HepG2 (cell line): Measurements from ENCODE around the gene IER5L. TPM values are rescaled to one million over a fixed set of nuclear protein-coding genes. Genes with fewer than 3 reads are reported as not detected.

Source experiments
- ATAC-seq: fragments of 200-7000 bp; cut with Tn5 transposase; 3 replicates; pipeline ENCODE4 v1.9.1; 2020; ENCODE audit warnings: mild to moderate bottlenecking, moderate library complexity
- BruUV-seq: library from RNA; stranded (reverse); fragments of 400-500 nt; replicated peaks from 2 replicates; lab custom pipeline; 2021; lab: Mats Ljungman, UMichigan
- CTCF ChIA-PET: fragments of 300-600 bp; formaldehyde crosslinking; extraction: SDS; loops from one replicate; lab custom pipeline; 2021; ENCODE audit warnings: low total read pairs, inconsistent platforms, low intra/inter-chr PET ratio; lab: Yijun Ruan, JAX
- POLR2A ChIA-PET: fragments of 350-600 bp; sonication (Branson Sonifier 250); formaldehyde crosslinking; loops from one replicate; lab custom pipeline; 2020; ENCODE audit warnings: antibody characterized with exemption, inconsistent platforms; lab: Yijun Ruan, JAX
- DNase-seq: peaks from one replicate; pipeline ENCODE4 v3.0.0-alpha.2; 2015; ENCODE audit warnings: low spot score
- FAIRE-seq: peaks from 3 replicates; lab custom pipeline; 2011; peaks lifted over from hg19 to GRCh38; lab: Jason Lieb, UNC
- H2AFZ ChIP-seq: one replicate; pipeline ENCODE4 v1.6.1; 2011; ENCODE audit warnings: low read length, inconsistent platforms
- H3K27ac ChIP-seq: fragments of 300-600 bp; 3 replicates; pipeline ENCODE4 v1.8.0; 2011; ENCODE audit warnings: mixed run types, mild to moderate bottlenecking, mixed read lengths, low read length, inconsistent platforms; ENCODE audit not compliant: insufficient read depth; ENCODE audit errors: extremely low read length
- H3K27me3 ChIP-seq, 2 experiments: fragments of 200-600 bp in 1 of 2; 2 replicates in 1 of 2; 3 replicates in 1 of 2; pipeline versions ENCODE4 v1.6.0 to v1.8.0; 2011; ENCODE audit warnings: low read length in 2 of 2, mild to moderate bottlenecking in 2 of 2, moderate library complexity in 2 of 2, inconsistent platforms in 1 of 2; ENCODE audit not compliant: insufficient read depth in 2 of 2, control insufficient read depth in 1 of 2
- H3K36me3 ChIP-seq, 2 experiments: fragments of 200-600 bp in 1 of 2; replicated peaks in 1 of 2; 2 replicates in 1 of 2; 3 replicates in 1 of 2; pipeline versions ENCODE4 v1.5.1 to v1.8.0; 2011; ENCODE audit warnings: low read length in 2 of 2, inconsistent platforms in 1 of 2; ENCODE audit not compliant: insufficient read depth in 2 of 2, control insufficient read depth in 1 of 2
- H3K4me1 ChIP-seq: 2 replicates; pipeline ENCODE4 v1.5.1; 2012; ENCODE audit warnings: low read length, inconsistent platforms; ENCODE audit not compliant: insufficient read depth
- H3K4me2 ChIP-seq: 2 replicates; pipeline ENCODE4 v1.6.0; 2011; ENCODE audit warnings: low read depth, low read length, inconsistent platforms
- H3K4me3 ChIP-seq, 3 experiments: fragments of 200-600 bp in 1 of 3; sonication (generic), shearing (Covaris generic) in 1 of 3; replicated peaks in 1 of 3; 2 replicates each; pipeline ENCODE4 v1.5.1; 2011 to 2016; ENCODE audit warnings: low read length in 3 of 3, inconsistent platforms in 2 of 3, low read depth in 2 of 3, mild to moderate bottlenecking in 2 of 3, control low read depth in 1 of 3, mixed read lengths in 1 of 3; ENCODE audit not compliant: insufficient read depth in 1 of 3
- H3K79me2 ChIP-seq: one replicate; pipeline ENCODE4 v1.6.1; 2011; ENCODE audit warnings: low read length, inconsistent platforms; ENCODE audit not compliant: insufficient read depth
- H3K9ac ChIP-seq: 2 replicates; pipeline ENCODE4 v1.6.0; 2011; ENCODE audit warnings: mild to moderate bottlenecking, low read depth, low read length, inconsistent platforms; ENCODE audit not compliant: insufficient read depth
- H3K9me3 ChIP-seq: 2 replicates; pipeline ENCODE4 v1.5.1; 2012; ENCODE audit warnings: mild to moderate bottlenecking, low read length
- H4K20me1 ChIP-seq: 2 replicates; pipeline ENCODE4 v1.6.0; 2011; ENCODE audit warnings: inconsistent platforms, mild to moderate bottlenecking, low read length, moderate library complexity; ENCODE audit not compliant: insufficient read depth
- GABPB1 ChIP-seq: IDR thresholded peaks from 2 replicates; pipeline ENCODE4 v1.6.1; 2016; ENCODE audit warnings: mild to moderate bottlenecking, missing genetic modification reagents, moderate library complexity, missing compliant biosample characterization
- IRF9 ChIP-seq: sonication (generic); formaldehyde crosslinking; IDR thresholded peaks from 2 replicates; pipeline ENCODE4 v1.8.0; 2022; ENCODE audit warnings: missing genetic modification reagents, mild to moderate bottlenecking, borderline replicate concordance
- ZBTB37 ChIP-seq: sonication (generic); formaldehyde crosslinking; IDR thresholded peaks from 2 replicates; pipeline ENCODE4 v1.4.0; 2020; ENCODE audit warnings: mild to moderate bottlenecking, missing genetic modification reagents
- ZNF296 ChIP-seq: sonication (generic); formaldehyde crosslinking; conservative IDR thresholded peaks from 2 replicates; pipeline ENCODE4 v1.5.0; 2020; ENCODE audit warnings: mild to moderate bottlenecking, missing genetic modification reagents
- ZNF407 ChIP-seq: sonication (generic); formaldehyde crosslinking; IDR thresholded peaks from one replicate; pipeline ENCODE4 v1.5.1; 2020; ENCODE audit warnings: mild to moderate bottlenecking, missing genetic modification reagents; ENCODE audit errors: not compliant biosample characterization
- ZNF431 ChIP-seq: sonication (generic); formaldehyde crosslinking; IDR thresholded peaks from 2 replicates; pipeline ENCODE4 v1.9.0; 2022; ENCODE audit warnings: missing genetic modification reagents, low read depth, mild to moderate bottlenecking, borderline replicate concordance
- WGBS: methylation state at CpG from one replicate; pipeline ENCODE4 v1.1.6; 2017; ENCODE audit warnings: low lambda C conversion rate; 5-methylcytosine and 5-hydroxymethylcytosine counted together
- in situ Hi-C: cut with HindIII; loops from 2 replicates; pipeline ENCODE4 v1.10.0; 2017; ENCODE audit warnings: low pct_unique_long_range_greater_than_20kb; ENCODE audit not compliant: extremely low pct_ligation_motif_present
- intact Hi-C: fragments of 100-400 bp; cut with micrococcal nuclease; formaldehyde crosslinking; loops from one replicate; pipeline ENCODE4 v1.10.0; 2022; ENCODE audit not compliant: unreplicated experiment
- polyA plus RNA-seq, 8 experiments: library from polyadenylated mRNA; depleted of rRNA in 3 of 8; stranded (reverse) in 7 of 8; unstranded in 1 of 8; fragments of >200 nt; fragmentation: Illumina TruSeq in 4 of 8; extraction: Trizol in 4 of 8; gene quantifications; 2 replicates each; pipeline versions ENCODE4 v1.2.1 to v1.2.3, GENCODE V29; 2011 to 2016; ENCODE audit warnings: low read depth in 4 of 8, missing spikeins in 1 of 8, mixed read lengths in 1 of 8; ENCODE audit not compliant: insufficient read depth in 1 of 8
- total RNA-seq, 5 experiments: library from RNA; depleted of rRNA; stranded (reverse); fragments of >200 nt; fragmentation: Illumina TruSeq; extraction: Trizol; gene quantifications; 2 replicates each; pipeline ENCODE4 v1.2.3, GENCODE V29; 2016; ENCODE audit warnings: low read depth in 1 of 5
- TF ChIP-seq, protein P1 (sequence below): sonication (generic); formaldehyde crosslinking; IDR thresholded peaks from 2 replicates; pipeline ENCODE4 v1.5.1; 2020; ENCODE audit warnings: mild to moderate bottlenecking, missing genetic modification reagents, moderate library complexity

The IER5L gene
- total and polyA plus RNA-seq, 2 of the 13 experiments (the other 11 are each of a cell fraction or from before 2014, with no cell fraction given), result 1.8 to 3.3 TPM

GRCh38 chr9:129201866-129202265 lies 23.8 kb upstream of the IER5L start:
- Histone ChIP-seq H3K4me2 (no peak overlapping the region), H3K9ac (no peak overlapping the region), H3K4me3 (no peak overlapping the region), H3K9me3 (no peaks in the 10 kb centered on the region), H3K27ac (no peak overlapping the region), H3K4me1 (0 out of 2 replicates have a peak, but pooled peaks cover under 1% of the 10 kb centered on the region), H4K20me1 (no peaks in the 10 kb centered on the region), H3K79me2 (no peaks in the 10 kb centered on the region), H3K27me3 (peaks cover 4 to 29% of the 10 kb centered on the region in 2 experiments; a peak in 4 of 5 replicates), H2AFZ (no peak overlapping the region), H3K36me3 (no peaks in the 10 kb centered on the region)
- 44% methylated on average over 9 of the region's 9 CpGs for WGBS
- POLR2A ChIA-PET, result no interaction called here
- intact Hi-C loops (no loop called here), in situ Hi-C loops (no loop called here)
- ATAC-seq, result no peak
- FAIRE-seq, result no peak
- DNase-seq, result no peak
- BruUV-seq, result no TSS peak
- CTCF ChIA-PET, result no interaction called here
- TF ChIP-seq IRF9 (CRISPR knock-in tag) (no peak), ZNF407 (CRISPR knock-in tag) (no peak), GABPB1 (no peak), ZBTB37 (CRISPR knock-in tag) (no peak), ZNF431 (CRISPR knock-in tag) (no peak), ZNF296 (CRISPR knock-in tag) (no peak)
- TF ChIP-seq, protein P1, sequence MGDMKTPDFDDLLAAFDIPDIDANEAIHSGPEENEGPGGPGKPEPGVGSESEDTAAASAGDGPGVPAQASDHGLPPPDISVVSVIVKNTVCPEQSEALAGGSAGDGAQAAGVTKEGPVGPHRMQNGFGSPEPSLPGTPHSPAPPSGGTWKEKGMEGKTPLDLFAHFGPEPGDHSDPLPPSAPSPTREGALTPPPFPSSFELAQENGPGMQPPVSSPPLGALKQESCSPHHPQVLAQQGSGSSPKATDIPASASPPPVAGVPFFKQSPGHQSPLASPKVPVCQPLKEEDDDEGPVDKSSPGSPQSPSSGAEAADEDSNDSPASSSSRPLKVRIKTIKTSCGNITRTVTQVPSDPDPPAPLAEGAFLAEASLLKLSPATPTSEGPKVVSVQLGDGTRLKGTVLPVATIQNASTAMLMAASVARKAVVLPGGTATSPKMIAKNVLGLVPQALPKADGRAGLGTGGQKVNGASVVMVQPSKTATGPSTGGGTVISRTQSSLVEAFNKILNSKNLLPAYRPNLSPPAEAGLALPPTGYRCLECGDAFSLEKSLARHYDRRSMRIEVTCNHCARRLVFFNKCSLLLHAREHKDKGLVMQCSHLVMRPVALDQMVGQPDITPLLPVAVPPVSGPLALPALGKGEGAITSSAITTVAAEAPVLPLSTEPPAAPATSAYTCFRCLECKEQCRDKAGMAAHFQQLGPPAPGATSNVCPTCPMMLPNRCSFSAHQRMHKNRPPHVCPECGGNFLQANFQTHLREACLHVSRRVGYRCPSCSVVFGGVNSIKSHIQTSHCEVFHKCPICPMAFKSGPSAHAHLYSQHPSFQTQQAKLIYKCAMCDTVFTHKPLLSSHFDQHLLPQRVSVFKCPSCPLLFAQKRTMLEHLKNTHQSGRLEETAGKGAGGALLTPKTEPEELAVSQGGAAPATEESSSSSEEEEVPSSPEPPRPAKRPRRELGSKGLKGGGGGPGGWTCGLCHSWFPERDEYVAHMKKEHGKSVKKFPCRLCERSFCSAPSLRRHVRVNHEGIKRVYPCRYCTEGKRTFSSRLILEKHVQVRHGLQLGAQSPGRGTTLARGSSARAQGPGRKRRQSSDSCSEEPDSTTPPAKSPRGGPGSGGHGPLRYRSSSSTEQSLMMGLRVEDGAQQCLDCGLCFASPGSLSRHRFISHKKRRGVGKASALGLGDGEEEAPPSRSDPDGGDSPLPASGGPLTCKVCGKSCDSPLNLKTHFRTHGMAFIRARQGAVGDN, result no peak
